H1 (cell line): ENCODE measurements around the gene ZBP1. TPM values are rescaled to one million over a fixed set of nuclear protein-coding genes. Genes with fewer than 3 reads are reported as not detected.

Source experiments
- CTCF ChIA-PET: fragments of 300-600 bp; sonication (Branson Sonifier 250); formaldehyde crosslinking; loops from one replicate; lab custom pipeline; 2021; ENCODE audit not compliant: partially characterized antibody; lab: Charles Lee
- POLR2A ChIA-PET: fragments of 300-600 bp; sonication (Branson Sonifier 250); formaldehyde crosslinking; loops from one replicate; lab custom pipeline; 2021; ENCODE audit warnings: inconsistent platforms; ENCODE audit not compliant: partially characterized antibody; lab: Charles Lee
- DNase-seq, 2 experiments: peaks; one replicate each; pipeline versions ENCODE4 v3.0.0 to v3.0.0-alpha.2; 2010 to 2022; ENCODE audit warnings: low spot score in 2 of 2, low read depth in 1 of 2, mixed read lengths in 1 of 2
- FAIRE-seq: peaks from 2 replicates; lab custom pipeline; 2011; peaks lifted over from hg19 to GRCh38; lab: Jason Lieb, UNC
- H2AFZ ChIP-seq: 2 replicates; pipeline ENCODE4 v1.8.1; 2012; ENCODE audit warnings: low read length, inconsistent platforms
- H2AK5ac ChIP-seq: 2 replicates; pipeline ENCODE4 v1.6.1; 2013; ENCODE audit warnings: low read depth, low read length
- H2BK120ac ChIP-seq: replicated peaks from 2 replicates; pipeline ENCODE3; 2013; ENCODE audit warnings: low read depth, low read length, inconsistent platforms
- H2BK12ac ChIP-seq: 2 replicates; pipeline ENCODE4 v1.6.1; 2013; ENCODE audit warnings: low read depth, low read length
- H2BK15ac ChIP-seq: 2 replicates; pipeline ENCODE4 v1.6.1; 2013; ENCODE audit warnings: low read length
- H2BK20ac ChIP-seq: 2 replicates; pipeline ENCODE4 v1.6.1; 2013; ENCODE audit warnings: low read length
- H2BK5ac ChIP-seq: 2 replicates; pipeline ENCODE4 v1.6.1; 2013; ENCODE audit warnings: low read depth, low read length
- H3K14ac ChIP-seq: 2 replicates; pipeline ENCODE4 v1.6.1; 2013; ENCODE audit warnings: inconsistent platforms; ENCODE audit not compliant: insufficient read length
- H3K18ac ChIP-seq: 2 replicates; pipeline ENCODE4 v1.6.1; 2013; ENCODE audit warnings: low read length; ENCODE audit errors: extremely low read depth
- H3K23ac ChIP-seq: 2 replicates; pipeline ENCODE4 v1.6.1; 2013; ENCODE audit warnings: inconsistent platforms; ENCODE audit not compliant: insufficient read length
- H3K23me2 ChIP-seq: 2 replicates; pipeline ENCODE4 v1.6.1; 2013; ENCODE audit warnings: low read depth, low read length
- H3K27ac ChIP-seq: 2 replicates; pipeline ENCODE4 v1.6.1; 2011; ENCODE audit warnings: low read depth, low read length, inconsistent platforms
- H3K27me3 ChIP-seq, 4 experiments: replicated peaks in 1 of 4; 1 replicate in 1 of 4; 2 replicates in 3 of 4; pipeline versions ENCODE4 v1.6.1 to v1.8.1; 2011 to 2013; ENCODE audit warnings: low read length in 3 of 4, mild to moderate bottlenecking in 3 of 4, inconsistent platforms in 2 of 4, mixed read lengths in 2 of 4, moderate library complexity in 1 of 4; ENCODE audit not compliant: control insufficient read depth in 3 of 4, insufficient read depth in 3 of 4; ENCODE audit errors: extremely low read depth in 1 of 4
- H3K36me3 ChIP-seq, 4 experiments: 2 replicates each; pipeline versions ENCODE4 v1.6.1 to v1.8.1; 2011 to 2013; ENCODE audit warnings: mild to moderate bottlenecking in 4 of 4, low read length in 3 of 4, moderate library complexity in 2 of 4, control low read depth in 1 of 4, inconsistent platforms in 1 of 4; ENCODE audit not compliant: insufficient read depth in 4 of 4, control insufficient read depth in 2 of 4
- H3K4ac ChIP-seq: replicated peaks from 2 replicates; pipeline ENCODE3; 2013; ENCODE audit warnings: low read length, low read depth, mixed read lengths, inconsistent platforms; ENCODE audit not compliant: insufficient read length
- H3K4me1 ChIP-seq, 4 experiments: replicated peaks in 1 of 4; 1 replicate in 1 of 4; 2 replicates in 3 of 4; pipeline versions ENCODE4 v1.6.1 to v1.8.1; 2011 to 2013; ENCODE audit warnings: low read length in 3 of 4, inconsistent platforms in 2 of 4, mixed read lengths in 1 of 4; ENCODE audit not compliant: insufficient read depth in 4 of 4, control insufficient read depth in 3 of 4
- H3K4me2 ChIP-seq, 2 experiments: 2 replicates each; pipeline versions ENCODE4 v1.6.1 to v1.8.1; 2011 to 2013; ENCODE audit warnings: low read depth in 2 of 2, low read length in 2 of 2, control low read depth in 1 of 2, inconsistent platforms in 1 of 2, mild to moderate bottlenecking in 1 of 2; ENCODE audit not compliant: insufficient read depth in 1 of 2
- H3K4me3 ChIP-seq, 4 experiments: fragments of 200-600, 300-600 bp in 1 of 4; sonication (generic), shearing (Covaris generic), sonication (Bioruptor Twin) in 1 of 4; 2 replicates each; pipeline versions ENCODE4 v1.5.1 to v1.8.1; 2011 to 2016; ENCODE audit warnings: low read length in 4 of 4, low read depth in 3 of 4, control low read depth in 2 of 4, inconsistent platforms in 2 of 4, mild to moderate bottlenecking in 2 of 4, mixed read lengths in 1 of 4, moderate library complexity in 1 of 4; ENCODE audit not compliant: insufficient read depth in 2 of 4; ENCODE audit errors: extremely low read depth in 1 of 4
- H3K56ac ChIP-seq: replicated peaks from 2 replicates; pipeline ENCODE3; 2013; ENCODE audit warnings: low read depth, mild to moderate bottlenecking, mixed read lengths, low read length, inconsistent platforms; ENCODE audit not compliant: insufficient read length
- H3K79me1 ChIP-seq: 2 replicates; pipeline ENCODE4 v1.6.1; 2013; ENCODE audit warnings: low read depth, low read length, control low read depth
- H3K79me2 ChIP-seq, 2 experiments: 2 replicates each; pipeline versions ENCODE4 v1.6.1 to v1.8.1; 2012 to 2013; ENCODE audit warnings: low read length in 2 of 2, mild to moderate bottlenecking in 2 of 2, inconsistent platforms in 1 of 2; ENCODE audit not compliant: insufficient read depth in 2 of 2, control insufficient read depth in 1 of 2
- H3K9ac ChIP-seq, 4 experiments: replicated peaks in 1 of 4; 1 replicate in 1 of 4; 2 replicates in 3 of 4; pipeline versions ENCODE4 v1.6.1 to v1.8.1; 2011 to 2013; ENCODE audit warnings: low read depth in 3 of 4, low read length in 3 of 4, control low read depth in 2 of 4, mild to moderate bottlenecking in 2 of 4, moderate library complexity in 2 of 4, inconsistent platforms in 1 of 4; ENCODE audit errors: extremely low read depth in 1 of 4
- H3K9me3 ChIP-seq, 2 experiments: 2 replicates each; pipeline versions ENCODE4 v1.6.1 to v1.8.1; 2012 to 2013; ENCODE audit warnings: mild to moderate bottlenecking in 2 of 2, moderate library complexity in 2 of 2, control low read depth in 1 of 2, inconsistent platforms in 1 of 2, low read depth in 1 of 2, low read length in 1 of 2, mixed read lengths in 1 of 2; ENCODE audit not compliant: insufficient read depth in 2 of 2
- H4K20me1 ChIP-seq, 2 experiments: replicated peaks in 1 of 2; 2 replicates each; pipeline versions ENCODE3 to v1.8.1; 2011 to 2013; ENCODE audit warnings: inconsistent platforms in 2 of 2, low read length in 2 of 2, mild to moderate bottlenecking in 1 of 2; ENCODE audit not compliant: insufficient read depth in 2 of 2, control insufficient read depth in 1 of 2
- H4K5ac ChIP-seq: 2 replicates; pipeline ENCODE4 v1.6.1; 2013; ENCODE audit warnings: low read length, low read depth, mixed read lengths, inconsistent platforms; ENCODE audit not compliant: insufficient read length
- H4K8ac ChIP-seq: 2 replicates; pipeline ENCODE4 v1.8.0; 2013; ENCODE audit warnings: mild to moderate bottlenecking, moderate library complexity, low read length, inconsistent platforms; ENCODE audit not compliant: insufficient read depth; ENCODE audit errors: extremely low read depth
- H4K91ac ChIP-seq: replicated peaks from 2 replicates; pipeline ENCODE3; 2013; ENCODE audit warnings: low read length, mixed read lengths, inconsistent platforms; ENCODE audit not compliant: insufficient read length
- CTCF ChIP-seq, 3 experiments: IDR thresholded peaks; 1 replicate in 2 of 3; 2 replicates in 1 of 3; pipeline versions ENCODE4 v1.5.1 to v1.6.1; 2011; ENCODE audit warnings: low read length in 3 of 3, mild to moderate bottlenecking in 3 of 3, inconsistent platforms in 2 of 3, low read depth in 1 of 3, moderate library complexity in 1 of 3; ENCODE audit not compliant: insufficient read depth in 1 of 3; ENCODE audit errors: control extremely low read depth in 1 of 3
- WGBS, 2 experiments: shearing (Covaris generic) in 1 of 2; methylation state at CpG; one replicate each; pipeline versions ENCODE4 v1.1.6 to v1.1.7; 2013 to 2015; ENCODE audit warnings: low lambda C conversion rate in 2 of 2, mixed read lengths in 2 of 2, inconsistent platforms in 1 of 2, low coverage in 1 of 2, missing lambda C conversion rate in 1 of 2; ENCODE audit not compliant: insufficient replicate concordance in 2 of 2, insufficient coverage in 1 of 2, insufficient read length in 1 of 2; ENCODE audit errors: extremely low coverage in 1 of 2, missing lambda C conversion rate in 1 of 2; 5-methylcytosine and 5-hydroxymethylcytosine counted together
- polyA plus RNA-seq, 7 experiments: library from polyadenylated mRNA; depleted of rRNA in 3 of 7; stranded (reverse) in 5 of 7; unstranded in 2 of 7; fragments of >200 nt in 5 of 7; fragments of 200-250 nt in 2 of 7; gene quantifications; 1 replicate in 5 of 7; 2 replicates in 1 of 7; 4 replicates in 1 of 7; pipeline versions ENCODE4 v1.2.1 to v1.2.3, GENCODE V29; 2011 to 2013; ENCODE audit warnings: missing spikeins in 2 of 7, mixed read lengths in 2 of 7
- total RNA-seq: library from RNA; stranded (reverse); fragmentation: NEBNext Ultra II Directional; extraction: Animal tissue kit (Norgen Biotek cat#: 25700); gene quantifications from 2 replicates; pipeline ENCODE4 v1.2.1, GENCODE V29; 2021

ZBP1 gene
- total and polyA plus RNA-seq, 2 of the 8 experiments (the other 6 are each of a cell fraction or from before 2014, with no cell fraction given) = not detected

GRCh38 chr20:57657535-57658446 is 37.6 kb upstream of the ZBP1 start:
- H3K4me2 ChIP-seq = no peak overlapping the region
- no peak overlapping the region for H2AK5ac ChIP-seq
- H3K79me2 ChIP-seq = peaks cover 0 to 17% of the 10 kb centered on the region in 2 experiments; a peak in 3 of 4 replicates
- DNase-seq (peak in 1 of 2 experiments; percentile 39), FAIRE-seq (no peak)
- H3K23me2 ChIP-seq = peaks cover 8% of the 10 kb centered on the region; the same call in 1 of the 2 replicates
- H3K14ac ChIP-seq = no peak overlapping the region
- H3K36me3 ChIP-seq = peaks cover 0 to 5% (median 2%) of the 10 kb centered on the region in 4 experiments; a peak in 3 of 8 replicates
- H4K91ac ChIP-seq = no peak overlapping the region
- no peak overlapping the region for H3K56ac ChIP-seq
- H3K27me3 ChIP-seq = no peaks in the 10 kb centered on the region
- no peak overlapping the region for H3K4me3 ChIP-seq
- no peak overlapping the region for H3K18ac ChIP-seq
- H3K27ac ChIP-seq = no peak overlapping the region
- H3K9me3 ChIP-seq = no peaks in the 10 kb centered on the region
- no peak overlapping the region for H2BK20ac ChIP-seq
- no peak overlapping the region for H2BK15ac ChIP-seq
- no peak overlapping the region for H2AFZ ChIP-seq
- no peak overlapping the region for H3K23ac ChIP-seq
- no peak overlapping the region for H3K9ac ChIP-seq
- POLR2A ChIA-PET = no interaction called here
- peaks cover 0 to 16% (median 2%) of the 10 kb centered on the region in 4 experiments; a peak in 4 of 7 replicates for H3K4me1 ChIP-seq
- no peak overlapping the region for H2BK12ac ChIP-seq
- peak overlapping the region; percentile 9; the same call in 1 of the 2 replicates for H2BK5ac ChIP-seq
- 94% methylated on average over 35 of the region's 36 CpGs; no CpG with 5 or more reads in 1 of the 2 experiments for WGBS, 2 experiments
- H4K20me1 ChIP-seq = peaks cover 3 to 18% of the 10 kb centered on the region in 2 experiments
- H4K5ac ChIP-seq = no peak overlapping the region
- peaks cover 9% of the 10 kb centered on the region for H3K79me1 ChIP-seq
- H4K8ac ChIP-seq = no peak overlapping the region
- H2BK120ac ChIP-seq = no peak overlapping the region
- H3K4ac ChIP-seq = no peak overlapping the region
- CTCF ChIA-PET = no interaction called here
- no peak for TF ChIP-seq CTCF (IDR thresholded peaks at IDR 0.05; ENCODE audit: control extremely low read depth in 1 of 3, insufficient read depth in 1 of 3, low read depth in 1 of 3, low read length in 3 of 3)
